Tibial nerve (tissue), 4 donors: ENCODE results near the gene ERV3-1. TPM values are rescaled to one million over a fixed set of nuclear protein-coding genes. Genes with fewer than 3 reads are reported as not detected.
"Not testable (repeated sequence)": the region's sequence is repeated elsewhere in the genome, so short reads cannot be mapped to it uniquely, and the experiment has no call there.

Experiments
- DNase-seq, 2 donors: peaks; one replicate each; pipeline ENCODE4 v3.0.0-alpha.2; 2019; ENCODE audit warnings: low spot score in 2 of 2
- H3K27ac ChIP-seq, 4 donors: fragments of 200-600 bp; sonication (generic) in 3 of 4; one replicate each; pipeline ENCODE4 v1.5.1; 2017 to 2019; ENCODE audit warnings: mild to moderate bottlenecking in 1 of 4
- H3K27me3 ChIP-seq, 2 donors: fragments of 200-600 bp; sonication (generic) in 1 of 2; one replicate each; pipeline versions ENCODE4 v1.5.1 to v1.6.0; 2017 to 2019
- H3K36me3 ChIP-seq, 3 donors: fragments of 200-600 bp; sonication (generic); one replicate each; pipeline ENCODE4 v1.5.1; 2018 to 2019
- H3K4me1 ChIP-seq, 4 donors: fragments of 200-600 bp; sonication (generic) in 3 of 4; one replicate each; pipeline ENCODE4 v1.5.1; 2017 to 2019
- H3K4me3 ChIP-seq, 4 donors: fragments of 200-600 bp; sonication (generic) in 3 of 4; one replicate each; pipeline ENCODE4 v1.5.1; 2017 to 2019; ENCODE audit warnings: mild to moderate bottlenecking in 1 of 4, moderate library complexity in 1 of 4
- H3K9me3 ChIP-seq, 4 donors: fragments of 200-600 bp; sonication (generic) in 3 of 4; one replicate each; pipeline ENCODE4 v1.5.1; 2017 to 2019
- CTCF ChIP-seq, 5 experiments: fragments of 200-600 bp in 3 of 5; fragments of 450-650 bp in 2 of 5; sonication (generic) in 3 of 5; IDR thresholded peaks; one replicate each; pipeline ENCODE4 v1.5.1; 2016 to 2019; ENCODE audit warnings: antibody characterized with exemption in 5 of 5, mild to moderate bottlenecking in 3 of 5, moderate library complexity in 2 of 5
- EP300 ChIP-seq, 2 donors: sonication (generic); formaldehyde crosslinking; IDR thresholded peaks; one replicate each; pipeline ENCODE4 v1.6.1; 2017; ENCODE audit warnings: antibody characterized with exemption in 2 of 2, mild to moderate bottlenecking in 1 of 2
- POLR2A ChIP-seq, 2 donors: fragments of 450-650 bp; IDR thresholded peaks; one replicate each; pipeline ENCODE4 v1.6.1; 2017; ENCODE audit warnings: antibody characterized with exemption in 2 of 2, mild to moderate bottlenecking in 2 of 2, moderate library complexity in 2 of 2
- WGBS, 2 donors: methylation state at CpG; one replicate each; pipeline ENCODE4 v1.1.5; 2018; 5-methylcytosine and 5-hydroxymethylcytosine counted together
- total RNA-seq, 4 donors: library from RNA; depleted of rRNA; stranded (reverse); fragments of >200 nt; gene quantifications; one replicate each; pipeline ENCODE4 v1.1.0, GENCODE V29; 2016

The ERV3-1 gene
- 10 to 100 TPM; 19.2 to 33.9 (median 19.7) TPM for total RNA-seq

GRCh38 chr7:65006094-65006992 is at the start of gene ERV3-1:
Gene ERV3-1, minus strand, starts transcription at chr7:65006687. Its CDS starts 13,661 bp downstream, at chr7:64993026.
- 1 to 7% methylated on average over 17 to 29 of the region's 33 CpGs for WGBS, 2 donors
- Histone ChIP-seq H3K36me3 (peaks cover 0 to 9% (median 0%) of the 10 kb centered on the region in 3 donors), H3K4me1 (peaks cover 0 to 41% (median 10%) of the 10 kb centered on the region in 4 donors), H3K9me3 (no peaks in the 10 kb centered on the region), H3K27me3 (no peaks in the 10 kb centered on the region), H3K4me3 (peak within 1 kb of the TSS; percentile 51 to 68 (median 64)), H3K27ac (peak within 1 kb of the TSS; percentile 49 to 93 (median 79))
- TF ChIP-seq CTCF (IDR thresholded peaks at IDR 0.05) (peak in 1 of 5 experiments; percentile 21), EP300 (IDR thresholded peaks at IDR 0.05) (peak; percentile 36 to 97), POLR2A (IDR thresholded peaks at IDR 0.05) (peak; percentile 85 to 90)
- DNase-seq = peak; percentile 92 to 96

- not testable (repeated sequence) for DNase-seq, H3K27ac ChIP-seq, H3K9me3 ChIP-seq, H3K27me3 ChIP-seq, H3K4me3 ChIP-seq, H3K4me1 ChIP-seq
- WGBS, 2 donors = 83 to 98% methylated on average over 4 of the region's 4 CpGs
- peaks cover 0 to 16% (median 0%) of the 10 kb centered on the region in 3 donors for H3K36me3 ChIP-seq
Measured at GRCh38 chr7:65055786-65056185, 49.3 kb upstream of the ERV3-1 start.

GRCh38 chr7:65054466-65054994 is 48.0 kb upstream of the ERV3-1 start:
- H3K4me3 ChIP-seq, H3K4me1 ChIP-seq, H3K27me3 ChIP-seq, H3K9me3 ChIP-seq, H3K27ac ChIP-seq, DNase-seq: not testable (repeated sequence)
- H3K36me3 ChIP-seq = peaks cover 0 to 21% (median 0%) of the 10 kb centered on the region in 3 donors
- 54 to 55% methylated on average over 2 of the region's 2 CpGs for WGBS, 2 donors

GRCh38 chr7:65051654-65052053 is 45.2 kb upstream of the ERV3-1 start:
- H3K4me1 ChIP-seq, H3K27me3 ChIP-seq: not testable (repeated sequence)
- 57 to 69% methylated on average over 1 to 2 of the region's 3 CpGs for WGBS, 2 donors

GRCh38 chr7:65051139-65051538 is 44.7 kb upstream of the ERV3-1 start:
- not testable (repeated sequence) for H3K9me3 ChIP-seq, H3K36me3 ChIP-seq, H3K27ac ChIP-seq, H3K27me3 ChIP-seq, H3K4me1 ChIP-seq, DNase-seq, H3K4me3 ChIP-seq

More at GRCh38 chr7:65051654-65052053, 45.2 kb upstream of the ERV3-1 start:
- not testable (repeated sequence) for H3K27ac ChIP-seq, H3K9me3 ChIP-seq, H3K4me3 ChIP-seq, DNase-seq
- peaks cover 0 to 13% (median 0%) of the 10 kb centered on the region in 3 donors for H3K36me3 ChIP-seq

- not testable (repeated sequence) for H3K27me3 ChIP-seq, H3K4me3 ChIP-seq, H3K4me1 ChIP-seq, H3K9me3 ChIP-seq, DNase-seq, H3K27ac ChIP-seq
- peaks cover 0 to 19% (median 0%) of the 10 kb centered on the region in 3 donors for H3K36me3 ChIP-seq
- WGBS, 2 donors = 95 to 96% methylated on average over 4 of the region's 4 CpGs
Measured at GRCh38 chr7:65046329-65046728, 39.8 kb upstream of the ERV3-1 start.

- not testable (repeated sequence) for H3K27me3 ChIP-seq, DNase-seq, H3K4me1 ChIP-seq, H3K4me3 ChIP-seq, H3K9me3 ChIP-seq, H3K27ac ChIP-seq
- 95 to 100% methylated on average over 2 of the region's 2 CpGs for WGBS, 2 donors
- peaks cover 0 to 19% (median 0%) of the 10 kb centered on the region in 3 donors for H3K36me3 ChIP-seq
Measured at GRCh38 chr7:65045589-65045988, 39.1 kb upstream of the ERV3-1 start.

GRCh38 chr7:65038767-65039166 is 32.3 kb upstream of the ERV3-1 start:
- H3K9me3 ChIP-seq, H3K36me3 ChIP-seq, H3K27me3 ChIP-seq: not testable (repeated sequence)
- Histone ChIP-seq H3K27ac (peak overlapping the region; percentile 61 to 92 (median 90)), H3K4me1 (peaks cover 0 to 18% (median 6%) of the 10 kb centered on the region in 4 donors), H3K4me3 (peak overlapping the region; percentile 60 to 93 (median 74))
- DNase-seq = peak in 1 of 2 donors; percentile 5
- WGBS, 2 donors = 0% methylated on average over 3 of the region's 35 CpGs
